ENCODE measurements around the gene TRAPPC2L.

- TF ChIP-seq FOXK2 (IDR thresholded peaks at IDR 0.05) (no peak), SUZ12 (IDR thresholded peaks at IDR 0.05) (no peak), FOXM1 (IDR thresholded peaks at IDR 0.05; ENCODE audit: borderline replicate concordance) (no peak), TARDBP (IDR thresholded peaks at IDR 0.05) (no peak), PKNOX1 (IDR thresholded peaks at IDR 0.05) (no peak), BHLHE40 (IDR thresholded peaks at IDR 0.05; ENCODE audit: borderline replicate concordance) (no peak), L3MBTL2 (conservative IDR thresholded peaks at IDR 0.05) (no peak), ARNT (IDR thresholded peaks at IDR 0.05) (no peak), FOXA1 (IDR thresholded peaks at IDR 0.05) (no peak), HDGF (IDR thresholded peaks at IDR 0.05; ENCODE audit: borderline replicate concordance) (no peak), SP1 (IDR thresholded peaks at IDR 0.05) (no peak), LEF1 (IDR thresholded peaks at IDR 0.05; ENCODE audit: borderline replicate concordance) (no peak)
These were observed 50.8 kb downstream of the TRAPPC2L start for GRCh38 chr16:88907768-88908167.

Data from HEK293T (cell line).